NCI-H1105 (cell line): ENCODE results near the gene MPL.
"Not testable (repeated sequence)": the region's sequence is repeated elsewhere in the genome, so short reads cannot be mapped to it uniquely, and the experiment has no call there.

Experiments
- DNase-seq: peaks from one replicate; lab custom pipeline; 2025; lab: John Stamatoyannopoulos, UW

The MPL gene

GRCh38 chr1:43354936-43355335 is 17.3 kb downstream of the MPL start:
- DNase-seq = no peak

- DNase-seq = no peak
Observed at GRCh38 chr1:43357251-43357650, 19.6 kb downstream of the MPL start.

- DNase-seq = no peak
Observed at GRCh38 chr1:43358121-43358745, 20.6 kb downstream of the MPL start.

GRCh38 chr1:43358746-43359693 is 21.4 kb downstream of the MPL start, which contains the start of gene CDC20:
Gene CDC20, plus strand, starts transcription at chr1:43358981. Its CDS starts 235 bp downstream, at chr1:43359216.
- peak; percentile 99 for DNase-seq

GRCh38 chr1:43359696-43360095 is 22.1 kb downstream of the MPL start:
- no peak for DNase-seq

- DNase-seq = no peak
Observed at GRCh38 chr1:43360616-43361015, 23.0 kb downstream of the MPL start.

- DNase-seq = no peak
Observed at GRCh38 chr1:43363283-43363934, 25.8 kb downstream of the MPL start.

GRCh38 chr1:43363935-43364525 is 26.4 kb downstream of the MPL start:
- no peak for DNase-seq

- no peak for DNase-seq
Observed at GRCh38 chr1:43365678-43366077, 28.1 kb downstream of the MPL start.

- no peak for DNase-seq
Observed at GRCh38 chr1:43366179-43366578, 28.6 kb downstream of the MPL start.

- no peak for DNase-seq
Observed at GRCh38 chr1:43366601-43367025, 29.0 kb downstream of the MPL start.

GRCh38 chr1:43367026-43367903 is 29.6 kb downstream of the MPL start:
- no peak for DNase-seq

- peak; percentile 85 for DNase-seq
Observed at GRCh38 chr1:43367904-43368645, 30.5 kb downstream of the MPL start, which contains the start of gene ELOVL1. Gene ELOVL1, minus strand, starts transcription at chr1:43368011. Its CDS starts 2,402 bp downstream, at chr1:43365609.

- DNase-seq = no peak
Observed at GRCh38 chr1:43368646-43369020, 31.0 kb downstream of the MPL start.

GRCh38 chr1:43369779-43370178 is 32.2 kb downstream of the MPL start:
- not testable (repeated sequence) for DNase-seq

GRCh38 chr1:43370564-43370963 is 32.9 kb downstream of the MPL start:
- DNase-seq = no peak

GRCh38 chr1:43372172-43372571 is 34.6 kb downstream of the MPL start:
- no peak for DNase-seq

- DNase-seq = no peak
Observed at GRCh38 chr1:43373066-43373940, 35.7 kb downstream of the MPL start.

- DNase-seq = no peak
Observed at GRCh38 chr1:43376723-43377235, 39.2 kb downstream of the MPL start.
